ENCODE measurements around the gene RNF166.

GRCh38 chr16:88722784-88723506, 16.7 kb upstream of the RNF166 start:
- TF ChIP-seq CTCF (IDR thresholded peaks at IDR 0.05), result no peak
- no peak for TF ChIP-seq POLR2A (IDR thresholded peaks at IDR 0.05)
